ENCODE data around the gene SLC17A7.
"Not testable (repeated sequence)": the region's sequence is repeated elsewhere in the genome, so short reads cannot be mapped to it uniquely, and the experiment has no call there.

SLC17A7 gene

DNA sequence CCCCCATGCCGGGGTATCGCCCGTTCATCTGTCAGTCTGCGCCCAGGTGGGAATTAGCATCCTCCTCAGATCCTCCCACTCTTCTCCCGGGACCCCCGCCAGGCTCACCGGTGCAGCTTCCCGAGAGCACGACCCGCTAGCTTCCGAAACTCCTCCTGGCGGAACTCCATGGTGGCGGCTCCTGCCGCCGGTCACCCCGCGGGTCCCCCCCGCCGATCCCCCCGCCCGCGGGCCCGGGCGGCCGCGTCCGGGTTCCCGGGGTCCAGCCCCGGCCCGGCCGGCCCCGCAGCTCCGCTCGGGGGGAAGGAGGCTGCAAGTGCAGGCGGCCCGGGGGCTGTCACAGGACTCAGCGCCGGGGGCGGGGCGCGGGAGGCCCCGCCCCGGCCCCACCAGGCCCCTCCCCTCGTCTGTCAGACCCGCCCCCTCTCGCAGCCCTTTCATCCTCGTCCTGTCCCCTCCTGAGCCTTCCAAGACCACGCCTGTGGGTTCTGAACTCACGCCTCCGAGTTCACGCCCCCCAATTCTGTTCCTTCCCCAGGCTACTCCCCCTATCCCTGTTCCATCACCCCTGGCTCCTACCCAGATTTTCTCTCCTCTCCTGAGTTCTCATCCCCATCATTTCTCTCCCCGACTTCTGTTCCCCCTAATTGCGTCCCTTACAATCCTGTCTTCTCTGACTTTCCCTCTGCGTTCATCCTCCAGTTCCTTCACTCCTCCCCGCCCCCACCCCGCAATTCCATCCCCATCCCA lies at the start of gene SLC17A7:
SLC17A7 (minus strand) TSS at position 318 of the 750 bp plus-strand sequence; CDS start at position 170, 148 bp downstream.
- DNase-seq (ENCODE audit: low read depth in 2 of 2, low spot score in 1 of 2) = no peak

DNA sequence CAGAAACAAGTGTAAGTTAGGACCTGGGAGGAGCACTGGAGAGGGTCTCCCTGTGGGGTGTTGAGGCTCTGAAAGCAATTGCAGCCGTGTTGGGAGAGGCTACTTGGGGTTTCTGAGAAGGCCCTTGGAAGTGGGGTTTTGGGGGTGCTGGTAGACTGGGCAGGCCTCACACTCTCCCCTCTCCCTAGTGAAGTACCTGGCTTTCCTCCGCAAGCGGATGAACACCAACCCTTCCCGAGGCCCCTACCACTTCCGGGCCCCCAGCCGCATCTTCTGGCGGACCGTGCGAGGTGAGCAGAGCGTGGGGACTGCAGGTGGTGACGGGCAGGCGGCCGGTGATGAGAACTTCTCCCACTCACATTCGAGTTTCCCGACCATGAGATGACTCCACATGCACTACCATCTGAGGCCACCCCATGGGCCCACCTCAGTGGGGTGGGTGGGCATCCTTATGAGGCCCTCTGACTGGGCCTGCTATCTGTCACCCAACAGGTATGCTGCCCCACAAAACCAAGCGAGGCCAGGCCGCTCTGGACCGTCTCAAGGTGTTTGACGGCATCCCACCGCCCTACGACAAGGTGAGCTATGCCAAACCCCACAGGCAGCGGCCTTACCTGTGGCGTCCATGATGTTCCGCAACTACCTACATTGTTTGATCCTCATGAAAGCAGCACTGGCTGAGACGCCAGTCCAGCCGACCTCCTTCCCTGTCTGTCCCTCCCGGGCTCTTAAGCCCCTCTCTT lies 49.1 kb upstream of the SLC17A7 start:
- DNase-seq (ENCODE audit: low read depth in 2 of 2, low spot score in 1 of 2) = no peak

DNA sequence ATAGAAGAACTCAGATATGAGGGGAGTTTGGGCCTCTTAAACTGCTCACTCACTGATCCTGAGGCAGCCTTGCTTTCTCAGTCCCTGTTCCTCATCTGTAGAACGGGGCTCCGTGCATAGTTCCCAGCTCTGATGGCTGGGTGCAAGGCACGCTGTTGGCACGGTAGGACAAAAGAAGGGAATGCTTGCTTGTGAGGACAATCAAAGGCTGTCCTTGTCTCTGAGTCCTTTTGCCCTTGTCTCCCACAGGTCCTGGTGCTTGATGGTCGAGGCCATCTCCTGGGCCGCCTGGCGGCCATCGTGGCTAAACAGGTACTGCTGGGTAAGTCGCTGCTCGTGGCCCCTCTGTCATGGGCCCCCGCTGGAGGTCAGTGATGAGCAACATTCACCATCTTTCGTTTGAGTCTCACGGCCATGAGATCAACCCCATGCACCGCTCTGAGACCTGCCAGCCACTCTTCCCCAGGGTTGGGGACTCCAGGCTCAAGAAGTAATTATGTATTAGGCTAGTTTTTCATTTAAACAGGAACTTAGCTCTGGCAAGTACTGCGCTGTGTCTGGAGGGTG lies 48.4 kb upstream of the SLC17A7 start:
- DNase-seq (ENCODE audit: low read depth in 2 of 2, low spot score in 1 of 2) = no peak

DNA sequence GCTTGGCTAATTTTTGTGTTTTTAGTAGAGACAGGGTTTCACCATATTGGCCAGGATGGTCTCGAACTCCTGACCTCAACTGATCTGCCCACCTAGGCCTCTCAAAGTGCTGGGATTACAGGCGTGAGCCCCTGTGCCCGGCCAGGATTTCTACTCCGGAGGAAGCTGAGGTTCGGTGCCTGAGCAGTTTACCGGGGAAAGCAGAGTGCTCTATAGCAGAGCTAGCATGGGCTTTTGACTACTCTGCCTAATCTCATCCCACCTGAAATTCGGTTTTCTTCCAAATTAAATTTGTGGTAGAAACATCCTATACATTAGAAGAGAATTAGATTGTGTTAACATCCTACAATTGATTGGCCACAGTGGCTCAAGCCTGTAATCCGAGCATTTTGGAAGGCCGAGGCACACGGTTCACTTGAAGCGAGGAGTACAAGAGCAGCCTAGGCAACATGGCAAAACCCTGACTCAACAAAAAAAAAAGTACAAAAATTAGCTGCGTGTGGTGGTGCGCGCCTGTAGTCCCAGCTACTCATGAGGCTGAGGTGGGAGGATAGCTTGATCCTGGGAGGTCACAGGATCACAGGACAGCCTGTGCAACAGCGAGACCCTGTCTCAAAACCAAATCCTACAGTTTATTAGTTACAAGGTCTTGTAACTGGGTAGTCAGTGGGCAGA lies 47.7 kb upstream of the SLC17A7 start:
- no peak for DNase-seq (ENCODE audit: low read depth in 2 of 2, low spot score in 1 of 2)

DNA sequence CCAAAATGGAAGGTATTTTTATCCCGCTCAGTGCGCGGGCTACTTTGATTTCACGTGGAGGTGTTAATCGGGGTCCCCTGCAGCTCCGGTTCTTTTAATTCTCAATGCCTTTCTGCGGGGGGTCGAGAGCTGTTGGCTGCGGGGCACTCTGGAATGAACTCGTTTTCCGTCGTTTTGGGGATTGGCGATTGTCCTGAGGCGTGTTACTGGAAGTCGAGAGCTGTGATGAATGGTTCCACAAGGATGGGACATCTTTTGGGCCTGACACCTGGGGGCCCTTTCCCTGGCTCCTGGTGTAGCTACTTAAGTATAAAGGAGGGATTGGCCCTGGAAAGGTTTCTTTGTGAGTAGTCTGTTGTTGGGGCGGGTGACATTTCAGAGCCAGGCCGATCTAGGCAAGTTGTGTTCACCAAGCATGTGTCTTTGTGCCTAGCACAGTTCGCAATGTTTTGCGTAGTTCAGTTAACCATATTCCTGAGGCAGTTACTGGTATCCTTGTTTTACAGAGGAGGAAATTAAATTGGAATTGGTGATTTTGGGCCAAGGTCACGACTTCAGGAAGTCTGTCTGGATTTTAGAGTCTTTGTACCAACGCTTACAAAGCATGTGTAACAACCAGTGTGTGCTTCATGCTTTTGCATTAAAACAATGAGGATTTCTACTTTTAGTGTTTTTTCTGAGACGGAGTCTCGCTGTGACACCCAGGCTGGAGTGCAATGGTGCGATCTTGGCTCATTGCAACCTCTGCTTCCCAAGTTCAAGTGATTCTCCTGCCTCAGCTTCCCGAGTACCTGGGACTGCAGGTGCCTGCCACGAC lies 46.9 kb upstream of the SLC17A7 start:
- DNase-seq (ENCODE audit: low read depth in 2 of 2, low spot score in 1 of 2) = no peak

DNA sequence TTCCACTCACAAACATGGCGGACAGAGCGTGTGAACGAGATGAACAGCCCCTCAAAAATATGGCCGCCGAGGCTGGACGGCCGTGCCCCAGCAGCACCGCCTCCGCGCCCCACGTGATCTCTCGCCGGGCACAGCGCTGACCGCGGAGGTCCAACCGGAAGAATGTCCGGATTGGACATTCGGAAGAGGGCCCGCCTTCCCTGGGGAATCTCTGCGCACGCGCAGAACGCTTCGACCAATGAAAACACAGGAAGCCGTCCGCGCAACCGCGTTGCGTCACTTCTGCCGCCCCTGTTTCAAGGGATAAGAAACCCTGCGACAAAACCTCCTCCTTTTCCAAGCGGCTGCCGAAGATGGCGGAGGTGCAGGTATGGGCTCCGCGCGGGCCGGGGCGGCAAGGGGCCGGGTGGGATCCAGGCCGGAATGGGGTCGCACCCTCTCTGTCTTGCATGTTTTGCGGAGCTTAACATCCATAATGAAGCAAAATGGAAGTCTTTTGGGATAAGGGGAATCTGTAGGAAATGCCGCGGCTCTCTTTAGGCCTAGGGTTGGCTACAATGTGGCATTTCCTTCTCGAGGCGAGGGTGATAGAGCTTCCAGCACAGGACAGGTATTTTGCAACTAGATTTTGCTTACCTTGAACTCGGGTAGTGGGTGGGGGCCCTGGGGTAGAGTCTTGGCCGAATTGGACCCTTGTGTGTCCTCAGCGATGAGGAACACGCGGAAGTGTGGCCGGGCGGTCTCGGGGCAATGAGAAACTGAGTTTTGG lies 46.1 kb upstream of the SLC17A7 start, which contains the start of gene RPL13A:
RPL13A (plus strand) TSS at position 332 of the 769 bp plus-strand sequence; CDS start at position 354, 22 bp downstream.
- peak; percentile 98 to 99 for DNase-seq (ENCODE audit: low read depth in 2 of 2, low spot score in 1 of 2)

DNA sequence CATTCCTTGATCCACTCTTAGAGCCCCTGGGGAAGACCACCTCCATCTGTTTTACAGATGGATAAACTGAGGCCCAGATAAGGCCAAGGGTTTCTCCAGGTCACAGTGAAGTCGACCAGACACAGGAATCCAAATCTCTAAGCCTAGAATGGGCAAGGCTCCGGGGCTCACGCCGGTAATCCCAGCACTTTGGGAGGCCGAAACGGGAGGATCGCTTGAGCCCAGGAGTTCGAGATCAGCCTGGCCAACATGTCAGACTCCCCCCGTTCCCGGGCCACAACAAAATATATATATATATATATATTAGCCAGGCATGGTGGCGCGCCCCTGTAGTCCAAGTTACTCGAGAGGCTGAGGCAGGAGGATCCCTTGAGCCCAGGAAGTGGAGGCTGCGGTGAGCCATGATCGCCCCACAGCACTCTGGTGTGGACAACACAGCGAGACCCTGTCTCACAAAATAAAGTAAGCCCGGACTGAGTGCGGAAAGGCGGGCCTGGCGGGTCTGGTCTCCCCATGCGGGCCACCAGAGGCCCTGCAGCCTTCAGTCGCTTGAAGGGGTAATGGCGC lies 45.5 kb upstream of the SLC17A7 start:
- no peak for DNase-seq (ENCODE audit: low read depth in 2 of 2, low spot score in 1 of 2)

DNA sequence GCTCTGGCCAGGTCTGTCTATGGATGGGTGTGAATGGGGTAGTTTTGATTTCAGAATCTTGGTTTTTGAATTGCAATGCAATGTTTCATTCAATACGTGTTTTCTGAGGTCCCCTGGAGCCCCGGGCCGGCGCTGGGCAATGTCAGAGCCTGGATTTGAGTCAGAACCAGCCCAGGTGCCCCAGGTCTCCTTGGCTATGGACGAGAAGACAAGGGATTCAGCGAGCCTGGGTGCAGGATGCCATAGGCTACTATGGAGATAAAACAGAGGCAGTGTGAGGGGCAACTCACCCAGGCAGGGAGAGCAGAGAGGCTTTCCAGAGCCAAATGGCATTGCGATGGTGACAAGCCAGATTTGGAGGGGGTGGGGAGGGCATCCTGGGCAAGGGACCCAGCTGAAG lies 44.9 kb upstream of the SLC17A7 start:
- DNase-seq (ENCODE audit: low read depth in 2 of 2, low spot score in 1 of 2) = no peak

DNA sequence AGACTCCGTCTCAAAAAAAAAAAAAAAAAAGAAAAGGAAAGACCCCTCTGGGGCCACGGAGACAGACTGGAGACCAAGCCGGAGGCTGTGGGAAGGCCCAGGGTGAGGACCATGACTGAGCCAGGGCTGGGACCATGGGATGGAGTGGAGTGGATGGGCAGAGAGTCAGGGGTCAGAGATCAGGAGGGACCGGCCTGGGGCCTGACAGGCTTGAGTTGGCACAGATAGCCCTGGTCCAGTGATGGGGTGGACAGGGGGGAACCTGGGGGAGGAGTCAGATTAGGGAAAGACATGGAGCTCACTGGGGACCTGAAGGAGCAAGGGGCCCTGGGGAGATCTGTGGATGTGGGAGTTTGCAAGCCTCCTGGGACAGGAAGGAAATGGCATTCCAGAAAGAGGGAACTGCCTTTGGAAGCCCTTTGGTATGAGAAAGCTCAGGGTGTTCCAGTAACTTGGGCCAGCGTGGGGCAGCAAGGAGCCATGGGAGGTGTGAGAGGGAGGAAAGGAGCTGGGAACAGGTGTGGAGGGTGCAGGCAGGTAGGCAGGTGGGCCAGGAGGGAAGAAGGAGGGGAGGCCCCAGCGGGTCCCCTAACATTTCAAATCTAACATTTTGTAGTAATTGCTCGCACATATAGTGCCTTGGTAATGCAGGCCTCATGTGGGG lies 39.8 kb upstream of the SLC17A7 start:
- no peak for DNase-seq (ENCODE audit: low read depth in 2 of 2, low spot score in 1 of 2)

DNA sequence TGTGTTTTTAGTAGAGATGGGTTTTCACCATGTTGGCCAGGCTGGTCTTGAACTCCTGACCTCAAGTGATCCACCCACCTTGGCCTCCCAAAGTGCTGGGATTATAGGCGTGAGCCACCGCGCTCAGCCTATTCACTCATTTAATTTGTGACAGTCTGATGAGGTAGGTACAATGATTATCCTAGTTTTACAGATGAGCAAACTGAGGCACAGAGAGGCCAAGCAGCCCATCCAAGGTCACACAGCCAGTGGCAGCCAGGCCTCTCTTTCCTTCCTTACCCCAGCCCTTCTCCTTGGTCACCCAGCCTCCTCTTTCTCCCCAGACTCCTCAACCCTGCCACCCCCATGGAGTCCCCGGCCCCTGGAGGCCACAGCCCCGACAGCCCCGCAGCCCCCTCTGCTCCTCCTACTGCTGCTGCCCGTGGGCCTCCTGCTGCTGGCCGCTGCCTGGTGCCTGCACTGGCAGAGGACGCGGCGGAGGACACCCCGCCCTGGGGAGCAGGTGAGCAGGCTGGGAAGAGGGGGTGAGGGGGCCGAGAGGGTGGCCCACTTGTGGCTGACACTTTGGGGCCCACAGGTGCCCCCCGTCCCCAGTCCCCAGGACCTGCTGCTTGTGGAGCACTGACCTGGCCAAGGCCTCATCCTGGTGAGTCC lies 38.8 kb upstream of the SLC17A7 start:
- no peak for DNase-seq (ENCODE audit: low read depth in 2 of 2, low spot score in 1 of 2)

DNA sequence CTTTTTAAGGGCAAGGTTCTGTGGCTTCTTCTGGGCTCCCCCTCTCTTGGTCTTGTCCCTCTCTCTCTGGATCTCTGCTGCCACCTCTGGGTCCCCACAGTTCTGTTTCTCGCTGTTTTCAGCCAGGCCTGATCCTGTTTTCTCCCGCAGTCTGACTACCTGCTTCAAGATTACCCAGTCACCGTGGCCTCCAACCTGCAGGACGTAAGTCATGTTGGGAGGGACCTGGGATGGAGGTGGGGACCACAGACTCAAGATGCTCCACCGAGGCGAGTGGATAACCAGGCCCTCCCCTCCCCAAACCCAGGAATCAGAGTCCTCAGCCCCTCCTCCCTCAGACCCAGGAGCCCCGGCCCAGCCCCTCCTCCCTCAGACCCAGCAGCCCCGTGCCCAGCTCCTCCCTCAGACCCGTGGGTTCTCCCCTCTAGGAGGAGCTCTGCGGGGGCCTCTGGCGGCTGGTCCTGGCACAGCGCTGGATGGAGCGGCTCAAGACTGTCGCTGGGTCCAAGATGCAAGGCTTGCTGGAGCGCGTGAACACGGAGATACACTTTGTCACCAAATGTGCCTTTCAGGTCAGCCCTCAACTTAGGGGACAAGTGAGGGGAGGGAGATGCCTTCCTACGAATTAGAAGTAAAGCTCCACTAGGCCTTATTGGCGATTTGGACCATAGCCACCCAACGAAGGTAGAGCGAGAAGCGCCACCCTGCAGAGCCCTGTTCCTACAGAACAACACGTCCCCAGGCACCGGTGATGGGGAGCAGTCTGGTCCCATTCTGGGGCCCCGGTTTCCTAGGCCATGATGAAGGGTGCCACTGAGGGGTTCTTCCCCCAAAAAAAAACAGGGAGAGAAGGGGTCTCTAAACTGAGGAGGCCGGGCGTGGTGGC lies 34.9 kb upstream of the SLC17A7 start:
- DNase-seq (ENCODE audit: low read depth in 2 of 2, low spot score in 1 of 2) = no peak

DNA sequence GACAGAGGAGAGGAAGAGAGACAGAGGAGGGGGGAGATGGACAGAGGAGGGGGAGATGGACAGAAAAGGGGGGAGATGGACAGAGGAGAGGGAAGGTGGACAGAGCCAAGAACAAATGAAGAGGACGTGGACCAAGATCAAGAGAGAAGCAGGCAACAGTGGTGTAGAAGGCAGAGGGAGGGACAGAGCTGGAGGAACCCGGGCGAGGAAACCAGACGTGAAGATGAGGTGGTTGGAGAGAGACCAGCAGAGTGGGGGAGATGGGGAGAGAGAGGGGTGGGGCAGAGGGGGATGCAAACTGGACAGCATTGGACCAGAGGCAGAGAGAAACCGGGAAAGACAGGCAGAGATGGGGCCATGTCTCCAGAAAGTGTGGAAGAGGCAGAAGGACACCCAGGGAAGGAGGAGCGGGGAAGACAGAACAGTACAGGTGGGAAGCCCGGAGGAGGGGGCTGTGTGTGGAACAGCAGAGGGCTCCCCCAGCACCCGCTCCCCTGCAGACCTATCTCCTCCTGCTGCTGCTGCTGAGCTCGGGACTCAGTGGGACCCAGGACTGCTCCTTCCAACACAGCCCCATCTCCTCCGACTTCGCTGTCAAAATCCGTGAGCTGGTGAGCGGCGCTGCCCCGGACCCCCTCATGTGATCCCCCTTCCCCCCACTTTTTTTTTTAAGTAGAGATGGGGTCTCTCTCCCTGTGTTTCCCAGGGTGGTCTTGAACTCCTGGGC lies 34.0 kb upstream of the SLC17A7 start:
- no peak for DNase-seq (ENCODE audit: low read depth in 2 of 2, low spot score in 1 of 2)

DNA sequence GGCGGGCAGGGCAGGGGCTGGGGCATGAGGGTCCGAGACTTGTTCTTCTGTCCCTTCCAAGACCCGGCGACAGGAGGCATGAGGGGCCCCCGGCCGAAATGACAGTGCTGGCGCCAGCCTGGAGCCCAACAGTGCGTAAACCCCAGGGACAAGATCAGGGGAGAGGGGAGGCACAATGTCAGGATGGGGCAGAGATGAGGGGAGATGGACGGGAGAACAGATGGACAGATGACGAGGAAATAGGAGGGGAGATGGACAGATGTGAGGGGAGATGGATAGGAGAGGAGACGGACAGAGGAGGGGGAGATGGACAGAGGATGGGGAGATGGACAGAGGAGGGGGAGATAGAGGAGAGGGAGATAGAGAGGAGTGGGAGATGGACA lies 33.2 kb upstream of the SLC17A7 start:
- DNase-seq (ENCODE audit: low read depth in 2 of 2, low spot score in 1 of 2) = no peak

DNA sequence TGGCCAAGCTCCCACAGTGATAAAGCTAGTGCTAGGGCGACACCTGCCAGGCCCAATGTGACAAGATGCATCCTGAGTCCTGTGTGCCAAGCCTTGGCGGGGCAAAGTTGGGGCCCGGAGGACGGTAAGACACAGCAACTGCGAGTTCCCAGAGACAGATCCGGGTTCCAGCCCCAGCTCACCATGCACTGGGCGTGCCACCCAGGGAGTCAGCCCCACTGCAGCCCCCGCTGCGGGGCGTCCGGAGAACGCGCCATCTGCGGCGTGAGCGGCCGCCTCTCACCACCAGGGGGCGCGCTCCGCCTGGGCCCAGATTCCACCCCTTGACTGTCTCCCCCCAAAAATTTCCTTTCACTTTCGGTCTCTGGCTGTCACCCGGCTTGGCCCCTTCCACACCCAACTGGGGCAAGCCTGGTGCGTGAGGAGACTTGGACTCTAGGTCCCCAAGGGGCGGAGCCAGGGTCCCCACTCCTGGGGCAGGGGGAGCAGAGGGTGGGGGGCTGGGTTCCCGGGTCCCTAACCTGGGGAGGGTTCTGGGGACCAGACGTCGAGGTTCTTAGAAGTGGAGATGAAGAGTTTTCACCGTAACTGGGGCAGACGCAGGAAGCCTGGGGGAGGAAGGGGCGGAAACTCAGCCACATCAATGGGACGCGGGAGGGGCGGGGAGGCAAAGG lies 32.7 kb upstream of the SLC17A7 start, which contains the start of gene FLT3LG:
FLT3LG (plus strand) TSS at position 348 of the 674 bp plus-strand sequence. CDS start 425 bp downstream, outside the sequence.
- DNase-seq (ENCODE audit: low read depth in 2 of 2, low spot score in 1 of 2) = peak; percentile 76 to 77

DNA sequence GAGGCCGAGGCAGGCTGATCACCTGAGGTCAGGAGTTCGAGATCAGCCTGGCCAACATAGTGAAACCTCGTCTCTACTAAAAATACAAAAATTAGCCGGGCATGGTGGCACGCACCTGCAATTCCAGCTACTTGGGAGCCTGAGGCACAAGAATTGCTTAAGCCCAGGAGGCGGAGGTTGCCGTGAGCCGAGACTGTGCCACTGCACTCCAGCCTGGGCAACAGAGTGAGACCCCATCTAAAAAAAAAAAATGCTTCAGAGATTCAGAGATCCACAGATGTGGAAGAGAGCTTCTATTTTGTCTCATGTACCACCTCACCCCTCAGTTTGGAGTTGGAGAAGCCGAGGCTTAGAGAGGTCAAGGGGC lies 32.2 kb upstream of the SLC17A7 start:
- not testable (repeated sequence) for DNase-seq (ENCODE audit: low read depth in 2 of 2, low spot score in 1 of 2)

DNA sequence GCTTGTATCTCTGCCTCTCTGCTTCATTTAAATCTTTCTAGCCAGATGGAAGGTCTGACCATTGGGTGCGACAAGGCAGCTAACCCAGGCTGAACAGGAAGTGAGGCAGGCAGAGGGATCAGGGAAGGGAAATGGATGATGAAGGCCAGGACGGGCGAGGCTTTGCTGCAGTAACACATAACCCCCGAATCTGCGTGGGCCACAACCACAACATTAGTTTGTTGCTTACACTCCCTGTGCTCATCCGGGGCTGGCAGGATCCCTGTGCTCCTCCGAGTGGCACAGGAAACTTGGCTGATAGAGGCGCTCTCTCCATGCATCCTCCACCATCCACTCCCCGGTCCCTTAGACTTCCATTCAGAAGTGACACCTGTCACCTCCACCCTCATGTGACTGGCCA lies 31.6 kb upstream of the SLC17A7 start:
- DNase-seq (ENCODE audit: low read depth in 2 of 2, low spot score in 1 of 2) = no peak
